GM21825 (cell line): ENCODE results near the gene ACSM2A.
"Not testable (repeated sequence)": the region's sequence is repeated elsewhere in the genome, so short reads cannot be mapped to it uniquely, and the experiment has no call there.

Source experiments
- ATAC-seq: cut with Tn5 transposase; IDR thresholded peaks from one replicate; pipeline ENCODE4 v1.9.1; 2021; ENCODE audit warnings: mild to moderate bottlenecking, moderate library complexity; ENCODE audit not compliant: unreplicated experiment

Gene ACSM2A

DNA sequence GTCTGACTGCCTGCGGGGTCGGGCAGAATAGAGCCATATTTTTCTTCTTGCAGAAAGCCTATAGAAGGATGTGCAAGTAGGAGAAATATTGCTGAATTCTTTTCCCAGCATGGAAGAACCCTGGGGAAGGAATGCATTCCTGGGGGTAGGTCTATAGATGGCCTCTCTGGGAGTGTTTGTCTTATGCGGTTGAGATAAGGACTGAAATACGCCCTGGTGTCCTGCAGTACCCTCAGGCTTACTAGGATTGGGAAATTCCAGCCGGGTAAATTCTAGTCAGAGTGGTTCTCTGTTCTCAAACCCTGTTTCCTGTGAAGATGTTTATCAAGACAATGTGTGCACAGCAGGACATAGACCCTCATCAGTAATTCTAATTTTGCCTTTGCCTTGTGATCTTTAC lies 2.3 kb downstream of the ACSM2A start:
- not testable (repeated sequence) for ATAC-seq

GRCh38 chr16:20459227-20459626 lies 7.9 kb downstream of the ACSM2A start:
- not testable (repeated sequence) for ATAC-seq

DNA sequence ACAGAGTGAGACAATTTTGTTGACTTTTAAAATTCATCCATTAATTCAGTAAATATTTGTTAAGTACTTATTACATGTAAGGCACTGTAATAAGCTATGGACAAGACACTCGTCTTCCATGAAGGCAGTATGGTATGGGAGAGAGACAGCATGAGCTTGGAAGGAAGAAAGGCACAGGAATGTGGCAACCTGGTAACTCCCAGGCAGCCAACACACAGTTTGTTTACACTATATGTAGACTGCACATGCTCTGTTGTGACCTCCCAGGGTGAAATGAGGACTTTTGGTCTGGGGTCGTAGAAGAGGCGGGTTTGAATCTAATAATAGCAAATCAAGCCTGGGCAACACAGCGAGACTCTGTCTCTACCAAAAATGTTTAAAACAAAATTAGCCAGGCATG lies 9.0 kb downstream of the ACSM2A start:
- not testable (repeated sequence) for ATAC-seq

GRCh38 chr16:20468954-20469353 lies 17.6 kb downstream of the ACSM2A start:
- ATAC-seq, result not testable (repeated sequence)

DNA sequence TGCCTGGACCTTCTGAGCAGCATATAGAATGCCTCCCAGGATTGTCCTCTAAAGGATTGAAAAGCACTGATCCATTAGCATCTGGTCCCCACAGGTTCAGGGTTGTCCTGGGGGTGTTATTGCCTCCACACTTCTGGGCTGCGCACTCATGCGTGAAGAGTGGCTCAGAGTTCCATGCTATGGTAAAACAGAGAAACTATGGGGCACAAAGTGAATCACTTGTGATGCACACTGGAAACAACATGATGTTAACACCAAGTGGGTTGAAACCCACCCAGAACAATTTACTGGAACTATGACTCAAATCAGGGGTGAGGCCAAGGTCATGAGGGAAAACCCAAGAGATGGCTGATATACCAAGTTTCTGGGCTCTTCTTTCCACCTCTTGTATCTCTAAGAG lies 18.6 kb downstream of the ACSM2A start:
- ATAC-seq, result not testable (repeated sequence)

DNA sequence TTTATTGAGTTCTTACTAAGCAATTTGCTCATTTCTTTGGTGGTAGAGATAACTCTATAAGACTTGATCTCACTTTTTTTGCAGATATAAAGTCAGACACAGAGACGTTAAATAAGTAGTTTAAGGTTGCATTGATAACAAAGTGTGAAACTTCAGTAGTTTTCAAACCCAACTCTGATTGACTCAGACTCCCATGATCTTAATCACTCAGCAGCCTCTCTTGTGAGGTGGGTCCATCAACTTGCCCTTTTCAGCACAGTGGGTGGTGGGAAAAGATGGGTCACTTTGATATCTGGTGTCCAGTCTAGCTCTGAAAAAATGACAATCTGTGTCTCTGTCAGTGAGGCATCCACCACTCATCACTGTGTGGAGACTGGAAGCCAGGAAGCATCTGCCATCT lies 19.4 kb downstream of the ACSM2A start:
- ATAC-seq, result not testable (repeated sequence)

DNA sequence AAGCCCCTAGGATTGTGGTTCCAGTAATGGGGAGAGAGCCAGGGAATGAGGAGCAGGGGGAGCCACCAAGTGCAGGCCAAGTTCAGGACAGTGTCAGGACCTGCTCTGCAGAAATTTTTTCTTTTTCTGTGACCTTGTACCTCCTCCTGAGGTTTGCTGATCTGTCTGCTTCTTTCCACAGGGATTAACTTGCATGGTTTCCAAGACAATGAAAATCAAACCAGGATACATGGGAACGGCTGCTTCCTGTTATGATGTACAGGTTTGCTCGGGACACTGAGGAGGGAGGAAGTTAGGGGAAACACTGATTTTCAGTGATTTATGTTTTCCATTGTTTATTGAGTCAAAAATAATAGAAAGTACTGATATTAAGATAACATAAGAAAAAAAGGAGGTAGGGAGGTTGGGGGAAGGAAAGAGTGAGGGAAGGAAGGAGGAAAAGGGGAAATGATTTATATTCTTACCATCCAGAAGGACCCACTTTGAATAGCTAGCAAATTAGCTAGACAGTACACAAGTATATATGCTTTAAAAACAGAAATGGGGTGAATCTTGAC lies 25.9 kb downstream of the ACSM2A start:
- not testable (repeated sequence) for ATAC-seq

- ATAC-seq, result not testable (repeated sequence)
Observed at GRCh38 chr16:20483989-20484388, 32.7 kb downstream of the ACSM2A start.

DNA sequence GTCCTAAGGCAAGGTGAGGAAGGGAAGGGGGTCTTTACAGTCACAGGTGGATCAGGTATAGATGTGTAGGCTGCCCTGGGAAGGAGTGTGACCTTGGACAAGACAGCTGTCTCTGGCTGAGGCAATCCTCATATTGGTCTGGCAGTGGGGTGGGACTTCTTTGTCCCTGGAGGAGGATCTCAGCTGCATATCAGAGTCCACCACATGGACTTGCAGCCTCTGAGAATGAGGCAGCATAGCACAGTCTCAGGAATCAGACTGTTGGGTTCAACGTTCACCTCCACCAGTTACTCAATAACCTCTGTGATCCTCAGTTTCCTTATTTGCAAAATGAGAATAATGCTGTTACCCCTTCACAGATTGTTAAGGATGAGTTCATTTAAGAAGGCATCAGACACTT lies 33.4 kb downstream of the ACSM2A start:
- ATAC-seq, result no peak

DNA sequence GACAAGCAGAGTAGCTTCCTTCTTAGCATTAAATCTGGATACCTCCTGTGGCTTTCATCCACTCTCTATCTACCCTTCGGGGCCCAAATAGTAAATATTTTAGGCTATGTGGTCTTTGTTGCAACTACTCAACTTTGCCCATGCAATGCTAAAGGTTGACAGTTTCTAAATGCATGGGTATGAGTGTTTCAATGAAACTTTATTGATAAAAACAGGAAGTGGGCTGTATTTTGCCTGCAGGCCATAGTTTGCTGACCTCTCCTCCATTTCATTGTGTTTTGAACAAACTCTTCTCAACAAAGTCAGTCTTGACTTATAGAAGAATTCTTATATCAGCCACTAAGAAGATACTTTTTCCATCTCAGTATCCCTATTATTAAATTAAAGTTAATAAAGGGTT lies 34.1 kb downstream of the ACSM2A start:
- no peak for ATAC-seq

GRCh38 chr16:20490994-20491393 lies 39.7 kb downstream of the ACSM2A start:
- ATAC-seq, result not testable (repeated sequence)

- not testable (repeated sequence) for ATAC-seq
Observed at GRCh38 chr16:20491448-20491847, 40.1 kb downstream of the ACSM2A start.

GRCh38 chr16:20504418-20504817 lies 53.1 kb downstream of the ACSM2A start:
- ATAC-seq, result no peak

DNA sequence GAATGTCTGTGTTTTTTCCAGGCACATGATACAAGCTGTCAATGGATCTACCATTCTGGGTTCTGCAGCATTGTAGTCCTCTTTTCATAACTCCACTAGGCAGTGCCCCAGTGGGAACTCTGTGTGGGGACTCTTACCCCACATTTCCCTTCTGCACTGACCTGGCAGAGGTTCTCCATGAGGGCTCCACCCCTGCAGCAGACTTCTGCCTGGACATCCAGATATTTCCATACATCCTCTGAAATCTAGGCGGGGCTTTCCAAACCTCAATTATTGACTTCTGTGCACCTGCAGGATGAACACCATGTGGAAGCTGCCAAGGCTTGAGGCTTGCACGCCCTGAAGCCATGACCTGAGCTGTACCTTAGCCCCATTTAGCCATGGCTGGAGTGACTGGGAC lies 56.0 kb downstream of the ACSM2A start:
- ATAC-seq, result no peak

GRCh38 chr16:20510323-20510722 lies 59.0 kb downstream of the ACSM2A start:
- ATAC-seq, result no peak

DNA sequence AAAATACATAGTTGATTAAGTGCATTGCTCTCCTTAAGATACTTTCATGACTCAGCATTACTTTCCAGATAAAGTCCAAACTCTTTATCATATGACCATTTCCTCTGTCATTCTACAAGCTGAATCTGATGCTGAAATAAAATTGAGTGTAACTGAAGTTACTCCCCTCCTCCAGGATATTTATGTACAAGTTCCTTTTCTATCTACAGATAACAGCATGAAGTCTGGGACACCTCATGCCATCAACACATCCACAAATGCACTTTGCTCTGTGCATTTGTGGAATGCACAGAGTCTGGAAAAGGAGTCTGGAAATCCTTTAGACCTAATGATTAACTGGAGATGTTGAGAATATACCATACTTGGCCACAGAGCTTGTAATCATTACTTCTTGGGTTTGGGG lies 64.4 kb downstream of the ACSM2A start:
- ATAC-seq, result no peak

DNA sequence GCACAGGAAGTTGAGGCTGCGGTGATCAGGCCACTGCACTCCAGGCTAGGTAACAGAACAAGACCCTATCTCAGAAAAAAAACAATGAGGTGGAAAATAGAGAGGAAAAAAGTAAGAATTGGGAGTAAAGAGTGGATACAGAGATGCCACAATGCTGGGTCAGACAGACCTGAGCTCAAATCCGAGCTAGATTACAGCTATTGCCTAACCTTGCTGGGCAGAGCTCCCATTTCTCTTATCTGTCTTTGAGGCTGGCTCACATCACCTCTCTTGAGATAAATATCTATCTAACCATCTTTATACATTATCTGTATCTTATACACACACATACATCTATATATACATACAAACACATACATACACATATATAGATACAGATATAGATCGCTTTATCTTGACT lies 65.8 kb downstream of the ACSM2A start:
- ATAC-seq, result no peak

DNA sequence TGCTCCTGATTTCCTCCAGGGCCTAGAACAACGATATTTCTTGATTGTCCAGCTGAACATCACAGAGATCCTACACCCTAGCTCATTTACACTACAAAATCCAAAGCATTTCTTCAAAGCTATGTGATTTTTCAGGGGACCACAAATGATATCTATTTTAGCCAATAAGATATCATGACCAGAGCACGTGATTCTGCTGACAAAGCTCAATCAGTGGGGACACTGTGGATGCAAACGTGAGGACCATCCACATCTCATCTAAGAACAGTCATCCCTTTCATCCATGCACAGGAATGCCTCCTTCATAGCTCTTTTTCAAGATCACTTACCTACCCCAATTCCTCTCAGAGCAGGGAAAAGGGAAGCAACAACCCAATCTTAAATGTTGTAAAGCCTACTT lies 67.9 kb downstream of the ACSM2A start:
- no peak for ATAC-seq

DNA sequence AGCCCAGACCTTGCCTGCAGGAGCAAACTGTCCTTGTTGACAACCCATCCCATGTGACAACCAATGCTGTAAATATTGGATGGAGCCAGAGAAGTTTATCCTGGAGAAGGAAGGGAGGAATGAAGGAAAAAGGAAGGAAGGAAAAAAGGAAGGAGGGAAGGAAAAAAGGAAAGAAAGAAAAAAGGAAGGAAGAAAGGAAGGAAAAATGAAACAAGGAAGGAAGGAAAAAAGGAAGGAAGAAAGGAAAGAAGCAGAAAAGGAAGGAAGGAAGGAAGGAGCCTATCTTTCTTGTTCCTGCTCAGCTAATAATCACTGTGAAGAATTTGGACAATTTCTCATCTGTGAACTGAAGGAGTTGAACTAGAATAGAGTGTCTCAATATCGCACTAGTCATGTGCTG lies 68.8 kb downstream of the ACSM2A start:
- no peak for ATAC-seq

GRCh38 chr16:20531795-20532194 lies 80.5 kb downstream of the ACSM2A start:
- ATAC-seq, result not testable (repeated sequence)

DNA sequence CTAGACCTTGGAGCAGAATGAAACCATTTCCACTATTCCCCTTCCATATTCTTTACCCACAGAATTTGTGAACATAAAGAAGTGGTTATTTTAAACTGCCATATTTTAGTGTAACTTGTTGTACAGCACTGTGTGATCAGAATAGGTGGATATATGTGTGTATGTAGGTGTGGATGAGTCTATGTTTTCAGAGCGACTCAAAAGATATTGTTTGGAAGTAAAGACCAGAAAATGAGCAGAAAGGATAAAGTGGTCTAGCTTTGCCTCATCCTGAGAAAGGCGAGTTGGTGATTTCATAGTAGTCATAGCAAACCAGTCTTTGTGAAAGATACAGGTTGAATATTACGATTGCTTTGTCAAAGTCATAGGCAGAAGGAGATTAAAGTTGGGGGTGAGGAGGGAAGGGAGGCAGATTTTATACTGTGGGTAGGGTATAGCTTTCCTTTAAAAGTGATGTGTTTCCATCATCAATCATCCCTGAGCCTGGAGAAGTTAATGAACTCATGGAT lies 81.0 kb downstream of the ACSM2A start:
- not testable (repeated sequence) for ATAC-seq

DNA sequence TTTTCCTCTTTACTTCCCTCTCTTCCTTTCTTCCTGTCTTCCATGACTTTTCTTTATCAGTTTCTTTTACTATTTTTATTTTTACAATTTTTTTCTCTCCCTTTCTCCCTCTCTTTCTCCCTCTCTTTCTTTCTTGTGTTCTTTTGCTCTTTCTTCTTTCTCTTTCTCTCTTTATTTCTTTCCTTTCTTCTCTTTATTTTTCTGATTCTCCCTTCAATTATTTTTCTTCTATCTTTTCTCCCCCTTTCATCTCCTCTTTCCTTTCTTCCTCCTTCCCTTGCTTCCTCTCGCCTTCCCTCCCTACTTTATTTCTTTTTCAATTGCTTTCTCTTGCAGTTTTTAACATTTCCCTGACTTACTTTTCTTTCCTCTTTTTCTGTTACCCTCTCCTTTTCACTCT lies 85.3 kb downstream of the ACSM2A start:
- not testable (repeated sequence) for ATAC-seq
